Epithelial cell of esophagus (primary cell): ENCODE data around the gene PUDP.

Experiments used
- DNase-seq: peaks from one replicate; pipeline ENCODE4 v3.0.0; 2010; ENCODE audit warnings: low read depth
- H3K4me3 ChIP-seq: 2 replicates; pipeline ENCODE4 v1.5.1; 2011; ENCODE audit warnings: mild to moderate bottlenecking, low read length, control low read depth
- TF ChIP-seq, protein P1 (sequence below): IDR thresholded peaks from 2 replicates; pipeline ENCODE4 v1.5.1; 2011; ENCODE audit warnings: low read depth, mild to moderate bottlenecking, low read length, control low read depth, inconsistent platforms; ENCODE audit not compliant: insufficient read depth; ENCODE audit errors: missing control alignments

Gene PUDP

DNA sequence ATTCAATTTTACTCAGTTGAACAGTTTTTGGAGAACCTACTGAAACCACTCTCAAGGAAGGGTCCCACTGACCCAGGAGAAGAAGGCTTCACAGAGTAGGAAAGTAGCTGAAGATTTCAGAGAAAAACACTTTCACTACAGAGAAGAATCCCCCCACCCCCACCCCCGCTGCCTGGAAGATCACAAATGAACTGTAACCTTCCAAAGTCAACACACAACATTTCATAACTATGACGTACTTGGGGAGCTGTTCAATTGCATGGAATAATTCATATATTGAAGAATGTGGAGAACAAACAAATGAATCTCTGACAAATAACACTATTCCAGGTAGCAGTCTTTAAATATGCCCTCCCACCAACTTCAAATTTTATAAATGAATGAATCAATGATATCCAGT, 86.5 kb downstream of the PUDP start:
- H3K4me3 ChIP-seq: no peak overlapping the region
- no peak for DNase-seq
- TF ChIP-seq, protein P1, sequence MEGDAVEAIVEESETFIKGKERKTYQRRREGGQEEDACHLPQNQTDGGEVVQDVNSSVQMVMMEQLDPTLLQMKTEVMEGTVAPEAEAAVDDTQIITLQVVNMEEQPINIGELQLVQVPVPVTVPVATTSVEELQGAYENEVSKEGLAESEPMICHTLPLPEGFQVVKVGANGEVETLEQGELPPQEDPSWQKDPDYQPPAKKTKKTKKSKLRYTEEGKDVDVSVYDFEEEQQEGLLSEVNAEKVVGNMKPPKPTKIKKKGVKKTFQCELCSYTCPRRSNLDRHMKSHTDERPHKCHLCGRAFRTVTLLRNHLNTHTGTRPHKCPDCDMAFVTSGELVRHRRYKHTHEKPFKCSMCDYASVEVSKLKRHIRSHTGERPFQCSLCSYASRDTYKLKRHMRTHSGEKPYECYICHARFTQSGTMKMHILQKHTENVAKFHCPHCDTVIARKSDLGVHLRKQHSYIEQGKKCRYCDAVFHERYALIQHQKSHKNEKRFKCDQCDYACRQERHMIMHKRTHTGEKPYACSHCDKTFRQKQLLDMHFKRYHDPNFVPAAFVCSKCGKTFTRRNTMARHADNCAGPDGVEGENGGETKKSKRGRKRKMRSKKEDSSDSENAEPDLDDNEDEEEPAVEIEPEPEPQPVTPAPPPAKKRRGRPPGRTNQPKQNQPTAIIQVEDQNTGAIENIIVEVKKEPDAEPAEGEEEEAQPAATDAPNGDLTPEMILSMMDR: no peak

DNA sequence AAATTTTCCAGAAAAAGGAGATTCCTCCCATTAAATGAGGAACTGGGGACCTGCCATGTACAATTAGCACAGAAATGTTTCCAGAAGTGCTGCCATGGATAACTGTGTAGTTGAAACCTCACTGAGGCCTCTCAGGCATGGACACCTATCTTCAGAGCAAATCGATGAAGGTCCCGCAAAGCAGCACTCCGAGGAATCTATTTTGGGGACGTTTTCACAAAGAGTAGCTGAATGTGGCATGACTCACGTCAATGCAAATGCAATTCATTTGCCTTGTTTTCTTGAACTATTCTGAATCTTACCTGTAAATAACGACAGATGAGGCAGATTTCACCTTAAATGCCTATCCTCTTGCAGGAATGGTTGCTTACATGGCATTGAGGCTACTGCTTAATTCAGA, 87.5 kb downstream of the PUDP start:
- DNase-seq: no peak
- TF ChIP-seq, protein P1: no peak
- no peak overlapping the region for H3K4me3 ChIP-seq

DNA sequence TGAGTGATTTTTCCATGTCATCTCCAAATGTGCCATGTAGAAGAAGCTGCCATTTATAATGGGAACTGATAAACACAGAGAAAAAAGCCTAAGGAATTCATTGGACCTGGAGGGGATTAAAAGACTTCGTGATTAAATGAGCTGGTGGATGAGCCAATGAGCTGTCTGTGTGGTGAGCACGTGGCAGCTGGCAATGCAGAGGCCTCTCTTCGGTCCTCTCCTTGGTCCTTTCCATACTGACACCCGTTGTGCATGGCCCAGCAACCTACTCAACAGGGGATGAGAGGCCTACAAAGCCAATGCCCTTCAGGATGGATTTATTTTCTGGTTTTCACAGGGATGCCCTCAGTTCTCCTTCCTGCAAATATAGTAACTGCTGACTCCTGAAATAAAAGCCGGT, 88.1 kb downstream of the PUDP start:
- no peak for DNase-seq
- TF ChIP-seq, protein P1: no peak
- H3K4me3 ChIP-seq: no peak overlapping the region

DNA sequence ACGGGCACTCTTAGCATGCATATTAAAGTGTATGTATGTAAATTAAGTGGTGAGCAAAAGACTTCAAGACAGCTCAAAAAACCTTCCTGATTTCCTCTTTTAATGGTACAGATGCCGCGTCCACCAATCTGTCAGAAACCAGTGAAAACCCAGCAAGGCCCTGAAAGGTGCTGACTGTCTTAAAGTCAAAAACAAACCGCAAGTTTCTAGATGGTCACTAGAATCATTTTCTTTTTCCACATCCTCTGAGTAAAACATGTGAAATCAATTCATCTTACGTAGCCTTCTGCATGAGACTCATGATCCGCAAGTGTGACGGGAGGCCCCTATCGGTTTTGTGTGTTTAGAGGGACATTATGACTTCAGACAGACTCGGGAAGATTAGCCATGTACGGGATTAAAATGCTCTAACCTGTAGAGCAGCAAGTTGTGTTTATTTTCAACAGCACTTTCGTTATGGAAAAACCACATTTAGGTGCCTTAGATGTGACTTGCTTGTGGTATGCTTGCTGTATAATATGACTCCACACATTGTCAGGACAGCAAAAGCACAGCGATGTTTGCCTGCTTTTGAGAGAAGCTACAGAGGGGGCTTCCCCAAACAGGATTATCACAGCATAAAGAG, 88.6 kb downstream of the PUDP start:
- H3K4me3 ChIP-seq: no peak overlapping the region
- TF ChIP-seq, protein P1: no peak
- DNase-seq: no peak

DNA sequence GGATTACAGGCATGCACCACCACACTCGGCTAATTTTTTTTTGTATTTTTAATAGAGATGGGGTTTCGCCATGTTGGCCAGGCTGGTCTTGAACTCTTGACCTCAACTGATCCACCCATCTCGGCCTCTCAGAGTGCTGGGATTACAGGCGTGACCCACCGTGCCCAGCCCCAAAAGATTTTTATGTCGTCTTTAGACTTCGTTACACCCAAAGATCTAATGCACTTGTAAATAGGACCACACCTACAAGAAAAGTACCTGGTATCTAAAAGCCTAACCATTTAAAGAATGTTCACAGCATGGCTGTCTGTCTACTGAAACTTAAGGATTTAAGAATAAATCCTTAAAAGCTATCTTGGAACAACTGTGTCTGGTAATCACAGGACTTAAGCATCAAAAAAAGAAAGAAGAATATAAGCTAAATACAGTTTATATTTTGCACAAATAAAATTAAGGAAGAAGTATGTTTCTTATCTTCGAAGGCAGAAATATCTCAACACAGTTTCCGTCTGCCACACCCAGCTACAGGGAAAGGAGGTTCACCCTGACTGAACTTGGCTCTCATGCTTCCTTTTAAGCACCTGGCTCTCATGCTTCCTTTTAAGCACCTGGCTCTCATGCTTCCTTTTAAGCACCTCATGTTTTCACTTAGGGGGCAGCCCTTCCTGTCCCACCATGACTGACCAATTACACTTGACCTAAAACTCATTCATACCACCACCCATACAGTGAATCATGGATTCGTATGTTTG, 92.4 kb downstream of the PUDP start:
- no peak for DNase-seq
- TF ChIP-seq, protein P1: no peak
- H3K4me3 ChIP-seq: no peak overlapping the region

DNA sequence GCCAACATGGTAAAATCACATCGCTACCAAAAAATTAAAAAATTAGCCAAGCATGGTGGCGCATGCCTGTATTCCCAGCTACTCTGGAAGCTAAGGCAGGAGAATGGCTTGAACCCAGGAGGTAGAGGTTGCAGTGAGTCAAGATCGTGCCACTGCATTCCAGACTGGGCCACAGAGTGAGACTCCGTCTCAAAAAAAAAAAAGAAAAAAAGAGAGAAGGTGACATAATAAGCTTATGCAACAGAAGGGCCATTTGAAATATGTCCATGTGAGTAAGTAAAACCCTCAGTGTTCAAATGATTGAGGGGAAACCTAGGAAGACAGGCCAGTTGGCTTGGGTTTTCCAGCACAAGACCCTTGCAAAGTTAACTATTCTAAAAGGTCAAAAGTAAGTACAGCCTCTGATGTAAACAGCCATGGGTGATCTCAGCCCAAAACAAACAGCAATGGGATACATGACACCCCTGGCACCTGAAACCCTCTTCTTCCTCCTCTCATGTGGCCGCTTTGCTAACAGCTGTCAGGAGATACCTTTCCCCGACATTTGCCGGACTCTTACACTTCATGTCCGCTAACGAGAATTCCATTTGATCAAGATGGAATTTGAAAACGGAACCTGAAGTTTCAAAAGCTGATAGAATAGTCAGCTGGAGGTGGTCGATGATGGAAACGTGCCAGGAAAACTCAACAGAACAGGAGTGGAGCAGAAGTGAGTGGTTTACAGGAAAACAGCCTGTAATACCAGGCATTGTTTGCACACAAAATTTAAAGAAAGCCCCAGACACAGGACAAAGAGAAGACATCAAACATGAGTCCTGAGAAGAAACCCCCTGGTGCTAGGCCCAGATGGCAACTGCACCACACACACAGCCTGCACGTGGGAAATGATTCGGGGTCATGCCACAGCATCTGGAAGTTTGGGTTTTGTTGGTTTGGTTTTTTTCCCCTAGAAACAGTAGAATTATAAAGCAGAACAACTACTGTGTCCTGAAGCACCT, 93.4 kb downstream of the PUDP start:
- TF ChIP-seq, protein P1: no peak
- no peak overlapping the region for H3K4me3 ChIP-seq
- DNase-seq: no peak
